ENCODE data around the gene NRARP. TPM values are rescaled to one million over a fixed set of nuclear protein-coding genes. Genes with fewer than 3 reads are reported as not detected.
A peak's percentile ranks its signal among the peaks of the same experiment; 100 is the strongest.

NRARP gene
- total and polyA plus RNA-seq, 2 experiments from 2014 or later, result 0.32 TPM; not detected in 1

- H3K27ac ChIP-seq, result peak overlapping the region; percentile 23; the same call in 1 of the 2 replicates
- no peaks in the 10 kb centered on the region; the same call in 1 of the 2 replicates for H3K36me3 ChIP-seq (ENCODE audit: low read depth)
- H3F3A ChIP-seq (ENCODE audit: insufficient read depth), result no peaks in the 10 kb centered on the region
- no peaks in the 10 kb centered on the region for H3K27me3 ChIP-seq (replicated peaks; ENCODE audit: insufficient read depth)
- H2AFZ ChIP-seq, result no peak overlapping the region
- TF ChIP-seq EZH2phosphoT487 (IDR thresholded peaks at IDR 0.05; ENCODE audit: insufficient read depth, low read depth) (no peak), EZH2 (IDR thresholded peaks at IDR 0.05; ENCODE audit: insufficient read depth, poor library complexity, severe bottlenecking) (no peak)
- H3K9ac ChIP-seq, result peak overlapping the region; percentile 71
- peak overlapping the region; percentile 86 for H3K4me2 ChIP-seq (ENCODE audit: unreplicated experiment)
- no peaks in the 10 kb centered on the region for H4K20me1 ChIP-seq (ENCODE audit: insufficient read depth)
- peak; percentile 63 for DNase-seq
- 48 to 58% methylated on average over 23 to 30 of the region's 30 CpGs for WGBS, 2 experiments (ENCODE audit: low coverage in 1 of 2, low lambda C conversion rate in 2 of 2, missing lambda C conversion rate in 2 of 2)
- no peaks in the 10 kb centered on the region for H3K79me2 ChIP-seq (ENCODE audit: insufficient read depth)
- no peaks in the 10 kb centered on the region for H3K9me3 ChIP-seq (ENCODE audit: low read depth)
- peaks cover 8% of the 10 kb centered on the region for H3K4me1 ChIP-seq (ENCODE audit: insufficient read depth)
- H3K4me3 ChIP-seq, result peak overlapping the region; percentile 78
- H3K9me2 ChIP-seq (ENCODE audit: insufficient read depth), result no peaks in the 10 kb centered on the region
- in situ Hi-C loops (cut with MboI), result no loop called here
These were observed 25.4 kb downstream of the NRARP start for GRCh38 chr9:137276473-137277328.

DNA sequence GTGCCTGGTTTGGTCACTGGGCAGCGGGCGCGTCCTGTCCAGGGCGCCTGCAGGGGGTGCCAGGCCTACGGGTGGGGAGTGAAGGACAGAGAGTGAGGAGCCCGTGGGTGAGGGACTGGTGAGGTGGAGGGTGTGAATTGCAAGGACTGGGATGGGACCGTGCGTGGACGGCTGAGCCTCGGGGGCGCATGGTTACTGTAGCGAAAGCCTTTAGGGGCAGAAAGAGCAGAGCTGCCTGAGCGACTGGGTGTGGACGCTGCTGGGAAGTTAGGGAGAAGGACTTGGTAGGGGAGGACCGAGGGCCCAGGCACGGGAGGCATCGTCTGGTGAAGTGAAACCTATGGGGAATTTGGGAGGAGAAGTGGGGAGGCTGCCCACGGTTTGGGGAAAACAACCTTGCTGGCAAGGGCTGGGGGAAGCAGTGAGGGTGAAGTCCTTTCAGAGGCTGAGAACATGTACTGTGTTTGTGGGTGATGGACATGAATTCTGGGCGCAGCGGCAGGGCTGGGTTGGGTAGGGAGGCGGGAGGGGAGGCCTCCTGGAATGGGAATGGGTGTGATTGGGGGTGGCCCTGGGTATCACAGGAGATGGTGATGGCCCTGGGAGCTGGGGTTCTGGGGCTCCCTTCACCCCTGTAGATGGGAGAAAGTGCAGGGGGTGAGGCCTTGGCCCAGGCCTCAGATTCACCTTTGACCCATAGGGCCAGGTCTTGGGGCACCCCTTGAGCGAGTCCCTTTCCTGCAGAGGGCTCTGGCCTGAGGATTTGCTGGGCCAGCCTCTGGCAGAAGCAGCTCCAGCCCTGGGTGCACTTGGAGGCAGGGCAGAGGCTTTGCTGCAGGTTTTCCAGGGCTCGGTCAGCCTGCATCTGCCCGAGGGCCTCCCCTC lies 26.2 kb downstream of the NRARP start:
- Histone ChIP-seq H3K9me3 (ENCODE audit: low read depth) (no peaks in the 10 kb centered on the region), H3K4me1 (ENCODE audit: insufficient read depth) (peaks cover 8% of the 10 kb centered on the region), H2AFZ (no peak overlapping the region), H3F3A (ENCODE audit: insufficient read depth) (no peaks in the 10 kb centered on the region), H3K27me3 (replicated peaks; ENCODE audit: insufficient read depth) (no peaks in the 10 kb centered on the region), H3K4me3 (no peak overlapping the region), H3K79me2 (ENCODE audit: insufficient read depth) (no peaks in the 10 kb centered on the region), H4K20me1 (ENCODE audit: insufficient read depth) (no peaks in the 10 kb centered on the region), H3K36me3 (ENCODE audit: low read depth) (no peaks in the 10 kb centered on the region; the same call in 1 of the 2 replicates), H3K9ac (no peak overlapping the region), H3K27ac (no peak overlapping the region), H3K9me2 (ENCODE audit: insufficient read depth) (no peaks in the 10 kb centered on the region), H3K4me2 (ENCODE audit: unreplicated experiment) (no peak overlapping the region)
- TF ChIP-seq EZH2phosphoT487 (IDR thresholded peaks at IDR 0.05; ENCODE audit: insufficient read depth, low read depth), result no peak
- in situ Hi-C loops (cut with MboI), result no loop called here
- 77 to 79% methylated on average over 23 to 24 of the region's 24 CpGs for WGBS, 2 experiments (ENCODE audit: low coverage in 1 of 2, low lambda C conversion rate in 2 of 2, missing lambda C conversion rate in 2 of 2)
- DNase-seq, result no peak

DNA sequence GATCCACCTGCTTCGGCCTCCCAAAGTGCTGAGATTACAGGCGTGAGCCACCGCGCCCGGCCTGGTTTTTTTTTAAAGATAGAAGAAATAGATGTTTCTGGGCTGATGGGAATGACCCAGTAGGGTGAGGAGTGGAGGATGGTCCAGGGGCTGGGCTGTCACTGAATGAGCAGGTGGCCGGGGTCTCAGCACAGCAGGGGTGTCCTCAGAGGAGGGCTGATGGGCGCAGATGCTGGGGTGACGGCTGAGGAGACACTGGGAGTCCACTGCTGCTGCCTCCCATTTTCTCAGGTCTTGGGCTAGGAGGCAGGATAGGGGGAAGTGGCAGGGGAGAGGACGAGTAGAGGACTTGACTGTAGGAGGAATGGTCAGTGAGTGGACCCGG lies 26.9 kb downstream of the NRARP start:
- Histone ChIP-seq H3K9me2 (ENCODE audit: insufficient read depth) (no peaks in the 10 kb centered on the region), H3F3A (ENCODE audit: insufficient read depth) (no peaks in the 10 kb centered on the region), H3K4me3 (no peak overlapping the region), H4K20me1 (ENCODE audit: insufficient read depth) (no peaks in the 10 kb centered on the region), H3K4me2 (ENCODE audit: unreplicated experiment) (no peak overlapping the region), H3K36me3 (ENCODE audit: low read depth) (no peaks in the 10 kb centered on the region; the same call in 1 of the 2 replicates), H3K27ac (no peak overlapping the region), H3K4me1 (ENCODE audit: insufficient read depth) (peaks cover 8% of the 10 kb centered on the region), H3K79me2 (ENCODE audit: insufficient read depth) (no peaks in the 10 kb centered on the region), H3K9ac (no peak overlapping the region), H3K27me3 (replicated peaks; ENCODE audit: insufficient read depth) (no peaks in the 10 kb centered on the region), H2AFZ (no peak overlapping the region), H3K9me3 (ENCODE audit: low read depth) (no peaks in the 10 kb centered on the region)
- WGBS, 2 experiments (ENCODE audit: low coverage in 1 of 2, low lambda C conversion rate in 2 of 2, missing lambda C conversion rate in 2 of 2), result 92% methylated on average over 10 of the region's 10 CpGs
- in situ Hi-C loops (cut with MboI), result no loop called here
- no peak for DNase-seq
- TF ChIP-seq EZH2 (IDR thresholded peaks at IDR 0.05; ENCODE audit: insufficient read depth, poor library complexity, severe bottlenecking) (no peak), EZH2phosphoT487 (IDR thresholded peaks at IDR 0.05; ENCODE audit: insufficient read depth, low read depth) (no peak)

- DNase-seq, result no peak
- Histone ChIP-seq H3K27ac (no peak overlapping the region), H3K4me2 (ENCODE audit: unreplicated experiment) (no peak overlapping the region), H3K9ac (no peak overlapping the region), H3F3A (ENCODE audit: insufficient read depth) (no peaks in the 10 kb centered on the region), H2AFZ (no peak overlapping the region), H3K36me3 (ENCODE audit: low read depth) (no peaks in the 10 kb centered on the region; the same call in 1 of the 2 replicates), H3K4me3 (no peak overlapping the region), H3K9me3 (ENCODE audit: low read depth) (no peaks in the 10 kb centered on the region), H3K27me3 (replicated peaks; ENCODE audit: insufficient read depth) (no peaks in the 10 kb centered on the region), H4K20me1 (ENCODE audit: insufficient read depth) (no peaks in the 10 kb centered on the region), H3K9me2 (ENCODE audit: insufficient read depth) (no peaks in the 10 kb centered on the region), H3K4me1 (ENCODE audit: insufficient read depth) (peaks cover 8% of the 10 kb centered on the region), H3K79me2 (ENCODE audit: insufficient read depth) (no peaks in the 10 kb centered on the region)
- no peak for TF ChIP-seq EZH2 (IDR thresholded peaks at IDR 0.05; ENCODE audit: insufficient read depth, poor library complexity, severe bottlenecking)
- TF ChIP-seq EZH2phosphoT487 (IDR thresholded peaks at IDR 0.05; ENCODE audit: insufficient read depth, low read depth), result no peak
- 78 to 82% methylated on average over 11 to 15 of the region's 15 CpGs for WGBS, 2 experiments (ENCODE audit: low coverage in 1 of 2, low lambda C conversion rate in 2 of 2, missing lambda C conversion rate in 2 of 2)
- in situ Hi-C loops (cut with MboI), result no loop called here
These were observed 28.3 kb downstream of the NRARP start for GRCh38 chr9:137273611-137274320.

Measured in GM23248 (cell line).